Medulla oblongata (tissue), 1 donor: ENCODE results near the gene NABP1.

ENCODE experiments used
- DNase-seq: peaks from one replicate; pipeline ENCODE4 v3.0.0-alpha.2; 2015; ENCODE audit errors: extremely low spot score

Gene NABP1

DNA sequence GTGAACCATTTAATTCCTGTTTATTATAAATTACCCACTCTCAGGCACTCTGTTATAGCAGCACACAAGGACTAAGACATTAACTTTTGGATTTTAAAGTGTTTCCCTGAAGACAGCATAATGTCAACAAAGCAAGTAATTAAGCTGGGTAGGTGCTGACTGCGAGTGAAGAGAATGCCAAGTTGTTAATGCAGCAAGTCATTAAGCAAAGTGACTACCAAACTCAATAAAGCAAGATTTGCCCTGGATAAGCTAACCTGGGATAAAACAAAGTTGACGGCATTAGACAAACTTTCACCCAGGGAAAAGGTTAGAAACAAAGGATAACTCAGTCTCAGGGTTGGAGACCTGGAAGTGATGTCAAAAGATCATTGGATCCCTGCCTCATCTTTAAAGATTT lies 28.4 kb upstream of the NABP1 start:
- DNase-seq, result no peak

DNA sequence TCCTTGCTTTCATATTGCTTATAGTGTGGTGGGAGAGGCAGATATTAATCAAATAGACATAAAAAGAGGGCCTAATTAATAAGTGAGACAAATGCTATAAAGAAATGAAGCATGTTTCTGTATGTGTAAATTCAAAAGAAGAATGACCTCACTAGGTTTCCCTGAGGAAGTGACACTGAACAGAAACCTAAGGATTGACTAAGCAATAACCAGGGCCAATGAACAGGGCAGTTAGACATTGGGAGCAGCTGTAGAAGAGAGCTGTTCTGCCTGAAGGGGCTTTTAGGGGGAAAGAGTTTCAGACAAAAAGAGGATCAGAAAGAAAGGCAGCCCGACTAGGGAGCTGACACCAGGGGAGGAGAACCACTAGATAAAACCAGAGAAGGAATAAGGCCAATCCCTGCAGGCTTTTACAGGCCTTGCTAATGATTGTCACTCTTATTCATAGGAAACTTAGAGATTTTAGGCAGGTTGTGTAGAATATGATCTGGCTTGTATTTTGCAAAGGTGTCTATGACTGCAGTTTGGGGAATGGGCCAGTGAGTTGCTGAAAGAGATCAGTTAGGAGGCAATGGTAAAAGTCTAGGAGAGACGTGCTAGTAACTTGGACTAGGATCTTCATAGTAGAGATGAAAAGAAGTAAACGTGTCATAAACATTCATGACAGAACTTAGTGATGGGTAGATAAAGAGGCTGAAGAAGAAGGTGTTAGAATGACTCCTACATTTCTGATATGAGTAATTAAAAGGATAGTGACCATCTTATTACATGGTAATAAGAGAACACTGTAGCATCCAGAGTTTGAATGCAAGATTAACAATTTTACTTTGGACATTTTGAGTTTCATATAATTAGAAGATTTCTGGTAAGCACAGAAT lies 26.8 kb upstream of the NABP1 start:
- DNase-seq, result no peak

DNA sequence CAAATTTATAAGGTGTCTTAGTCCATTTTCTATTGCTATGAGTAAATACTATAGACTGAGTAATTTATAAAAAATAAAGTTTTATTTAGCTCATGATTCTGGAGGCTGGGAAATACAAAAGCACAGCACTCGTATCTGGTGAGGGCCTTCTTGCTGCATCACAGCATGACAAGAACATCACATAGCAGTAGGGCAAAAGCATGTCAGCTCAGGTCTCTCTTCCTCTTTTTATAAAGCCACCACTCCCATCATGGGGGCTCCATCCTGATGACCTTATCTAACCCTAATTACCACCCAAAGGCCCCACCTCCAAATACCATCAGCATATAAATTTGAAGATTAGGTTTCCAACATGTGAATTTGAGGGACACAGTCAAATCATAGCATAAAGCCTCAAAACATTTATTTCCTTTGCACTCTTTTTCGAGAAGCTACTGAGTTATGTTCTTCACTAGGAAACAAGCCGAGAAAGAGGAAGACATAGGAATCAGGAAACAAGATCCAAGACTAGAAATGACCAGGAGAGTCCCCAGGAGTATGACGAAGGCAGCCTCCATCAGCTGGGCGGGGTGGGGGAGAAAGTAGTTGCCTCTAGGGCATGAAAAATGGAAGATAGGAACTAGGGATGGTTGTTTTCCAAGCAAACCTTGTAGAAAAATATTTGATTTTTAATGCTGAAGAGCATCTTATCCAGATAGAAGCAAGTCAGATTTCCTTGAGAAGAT lies 24.1 kb upstream of the NABP1 start:
- no peak for DNase-seq

DNA sequence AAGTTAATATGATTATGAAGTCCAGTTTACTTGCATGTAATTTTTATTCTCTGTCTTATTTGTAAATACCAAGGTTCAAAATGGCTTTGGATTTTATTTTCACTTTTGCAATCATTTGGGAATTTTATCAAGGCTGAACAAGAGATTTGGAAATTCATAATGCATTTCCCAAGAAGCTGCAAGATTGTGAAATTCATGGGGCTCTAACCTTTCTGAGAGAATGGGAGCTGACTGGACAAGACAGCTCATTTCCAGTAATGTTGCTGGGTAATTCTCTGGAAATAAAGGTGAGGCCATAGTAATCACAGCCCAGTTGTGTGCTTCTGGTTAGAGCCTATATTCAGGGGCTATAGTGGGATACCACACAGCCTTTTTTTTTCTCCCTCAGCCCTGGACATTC lies 21.5 kb upstream of the NABP1 start:
- no peak for DNase-seq

DNA sequence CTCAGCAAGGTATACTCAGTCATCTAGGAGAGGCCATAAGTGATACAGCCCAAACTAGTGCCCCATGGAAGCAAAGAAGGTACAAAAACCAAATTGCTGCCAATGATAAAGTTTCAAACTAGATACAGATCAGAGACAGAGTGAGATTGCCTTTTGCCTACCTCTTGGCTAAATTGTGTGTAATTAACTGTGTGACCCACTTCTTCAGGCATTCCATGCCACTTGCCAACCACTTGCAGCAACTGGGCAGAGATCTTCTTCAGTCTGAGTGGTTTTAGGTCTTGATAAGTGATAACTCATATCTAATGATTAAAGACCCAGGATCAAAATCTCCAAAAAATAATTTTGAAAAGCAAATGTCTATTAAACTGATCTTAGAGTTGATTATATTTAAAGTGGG lies 21.1 kb upstream of the NABP1 start:
- DNase-seq, result no peak

DNA sequence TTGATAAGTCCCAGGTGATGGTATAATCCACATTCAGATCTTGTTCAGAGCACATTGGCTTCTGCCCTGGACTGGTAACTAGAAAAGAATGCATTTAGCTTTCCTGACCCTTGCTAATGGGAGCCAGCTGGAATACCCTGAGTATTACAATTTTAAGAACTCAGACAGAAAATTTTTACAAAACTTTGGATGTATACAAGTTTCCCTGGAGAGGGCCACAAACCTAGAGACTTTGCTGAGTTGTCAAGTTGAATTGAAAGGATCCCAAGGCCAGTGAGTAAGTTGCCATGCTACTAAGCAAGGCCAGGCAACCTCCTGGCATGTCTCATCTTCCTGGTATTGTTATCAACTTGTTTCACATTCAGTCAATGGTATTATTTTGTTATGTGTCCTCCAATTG lies 20.0 kb upstream of the NABP1 start:
- no peak for DNase-seq

DNA sequence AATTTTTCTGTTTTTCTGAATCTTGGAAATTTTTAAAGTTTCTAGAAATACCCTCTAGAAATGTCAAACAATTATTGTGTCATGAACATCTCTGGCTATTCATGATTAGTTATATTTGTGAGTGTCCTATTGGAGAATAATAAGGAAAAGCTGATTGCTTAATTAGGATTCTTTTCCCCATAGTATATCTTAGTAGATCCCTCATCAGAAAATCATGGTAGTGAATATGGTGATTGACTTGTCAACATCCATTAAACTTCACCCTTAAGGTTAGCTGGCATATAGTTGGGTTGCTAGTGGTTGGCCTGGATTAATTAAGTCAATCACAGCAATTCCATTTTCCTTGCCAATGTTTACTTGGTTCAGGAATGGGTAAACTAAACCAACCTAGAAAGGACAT lies 18.7 kb upstream of the NABP1 start:
- no peak for DNase-seq

DNA sequence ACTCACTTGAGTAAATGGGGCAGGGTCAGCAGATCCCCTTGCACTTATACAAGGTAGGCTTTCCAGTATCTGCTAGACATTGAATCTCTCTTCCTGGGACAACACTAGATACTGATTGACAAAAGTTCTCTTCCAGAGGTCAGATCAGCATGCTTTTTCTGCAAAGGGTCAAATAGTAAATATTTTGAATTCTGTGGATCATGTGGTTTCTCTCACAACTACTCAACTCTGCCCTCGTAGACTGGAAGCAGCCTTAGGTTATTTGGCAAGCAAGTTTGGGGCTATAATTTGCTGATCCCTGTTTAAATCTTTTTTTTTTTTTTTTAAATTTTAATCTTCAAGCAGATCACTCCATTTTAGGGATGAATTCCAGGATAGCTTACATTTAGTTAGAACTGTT lies 17.4 kb upstream of the NABP1 start:
- DNase-seq, result no peak

DNA sequence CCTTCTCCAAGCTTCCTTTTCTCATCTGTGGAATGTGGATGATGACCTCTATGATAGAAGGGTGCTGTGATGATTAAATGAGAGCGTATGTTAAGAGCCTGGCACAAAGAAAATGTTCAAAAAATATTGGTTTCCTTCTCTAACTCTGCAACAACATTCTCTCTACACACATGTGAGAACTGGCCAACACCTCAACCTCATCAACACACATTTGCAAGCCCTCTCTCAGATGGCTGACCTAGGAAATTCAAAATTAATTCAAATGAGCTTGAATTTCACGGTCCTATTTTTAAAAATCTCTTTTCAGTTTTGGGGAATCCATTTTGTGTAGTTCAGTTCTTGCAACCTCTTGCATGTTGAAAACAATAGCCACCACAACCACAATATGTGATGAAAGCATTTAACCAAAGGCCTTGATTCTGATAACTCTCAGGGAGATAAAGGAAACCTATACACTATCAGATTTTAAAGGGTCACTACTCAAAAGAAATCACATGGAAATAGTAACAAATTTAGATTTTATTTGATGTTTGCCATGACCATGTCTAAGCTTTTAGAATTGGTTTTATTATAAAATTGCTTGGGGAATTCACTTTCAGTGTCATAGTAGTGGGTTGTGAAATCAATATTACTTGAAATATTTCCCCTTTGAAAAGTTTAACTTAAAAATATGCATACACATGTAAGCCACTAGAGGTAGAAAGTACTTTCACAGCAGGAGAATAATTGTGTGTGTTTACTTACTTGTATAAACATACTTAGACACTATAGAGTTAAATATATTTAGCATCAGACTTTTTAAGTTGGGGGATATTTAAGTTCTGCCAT lies 16.6 kb upstream of the NABP1 start:
- no peak for DNase-seq

DNA sequence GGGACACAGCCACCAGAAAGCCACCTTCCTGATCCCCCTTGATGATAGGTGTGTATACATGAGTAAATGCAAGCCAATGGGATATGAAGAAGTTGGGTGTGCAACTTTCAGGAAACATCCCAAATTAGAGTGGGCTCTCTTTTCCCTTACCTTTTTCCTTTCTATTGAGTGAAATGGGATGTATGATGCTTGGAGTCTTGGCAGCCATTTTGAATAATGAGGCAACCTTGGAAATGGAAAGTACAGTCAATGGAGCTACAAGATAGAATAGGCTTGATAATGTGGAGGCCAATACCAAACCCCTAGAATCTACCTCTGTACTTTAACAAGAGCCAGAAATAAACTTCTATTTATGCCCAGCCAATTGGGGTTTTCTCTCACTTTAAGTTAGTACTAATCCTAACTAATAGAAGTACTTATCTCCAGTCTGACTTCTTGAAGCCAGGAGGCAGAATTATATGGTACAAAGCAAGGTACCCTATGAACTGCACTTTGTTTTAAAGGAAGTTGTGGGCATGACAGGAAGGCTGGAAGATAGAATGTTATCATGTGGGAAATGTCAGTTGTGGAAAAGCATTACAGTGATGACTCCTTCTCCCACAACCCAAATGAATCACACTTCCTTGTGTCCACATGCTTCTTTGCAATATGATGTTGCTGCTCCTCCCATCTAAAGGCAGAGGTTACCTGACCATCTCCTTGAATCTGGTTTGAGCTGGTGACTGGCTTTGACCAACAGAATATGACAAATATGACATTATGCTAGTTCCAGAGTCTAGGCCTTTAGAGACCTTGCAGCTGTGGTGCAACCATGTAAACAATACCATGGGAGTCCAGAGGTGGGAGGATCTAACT lies 12.9 kb upstream of the NABP1 start:
- no peak for DNase-seq

DNA sequence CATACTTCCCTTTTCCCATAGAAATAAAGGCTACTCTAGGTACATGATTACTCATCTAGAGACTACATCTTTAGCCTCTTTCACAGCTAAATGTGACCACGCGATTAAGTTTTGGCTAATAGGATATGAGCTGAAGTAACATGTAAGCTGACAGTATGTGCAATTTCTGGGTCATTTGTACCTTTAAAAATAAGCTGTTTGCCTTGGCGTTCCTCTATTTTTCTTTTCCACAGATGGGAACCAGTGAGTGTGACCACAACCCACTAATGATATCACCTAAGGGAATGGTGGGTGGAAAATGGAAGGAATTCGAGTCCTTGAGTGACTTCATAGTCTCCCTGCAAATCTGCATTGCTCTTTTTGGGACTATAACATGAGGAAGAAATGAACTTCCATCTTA lies 11.7 kb upstream of the NABP1 start:
- DNase-seq, result no peak

DNA sequence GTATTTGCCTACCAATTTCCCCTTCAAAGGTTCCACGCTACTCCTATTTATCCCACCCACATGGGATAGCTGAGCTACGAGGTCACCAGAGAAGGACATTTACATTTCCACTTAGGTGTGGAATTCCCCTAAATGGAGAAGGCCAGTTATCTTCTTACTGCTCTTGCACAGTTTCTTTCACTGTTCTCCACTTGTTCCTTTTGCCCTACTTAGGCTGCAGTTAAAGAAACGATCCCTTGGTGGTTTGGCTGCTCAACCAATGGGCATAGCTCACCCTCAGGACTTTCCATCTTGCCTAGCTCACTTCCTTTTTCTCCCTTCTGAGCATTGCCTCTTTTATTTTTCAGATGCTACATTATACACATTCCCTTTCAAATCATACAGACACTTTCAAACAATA lies 11.2 kb upstream of the NABP1 start:
- DNase-seq, result peak; percentile 63

DNA sequence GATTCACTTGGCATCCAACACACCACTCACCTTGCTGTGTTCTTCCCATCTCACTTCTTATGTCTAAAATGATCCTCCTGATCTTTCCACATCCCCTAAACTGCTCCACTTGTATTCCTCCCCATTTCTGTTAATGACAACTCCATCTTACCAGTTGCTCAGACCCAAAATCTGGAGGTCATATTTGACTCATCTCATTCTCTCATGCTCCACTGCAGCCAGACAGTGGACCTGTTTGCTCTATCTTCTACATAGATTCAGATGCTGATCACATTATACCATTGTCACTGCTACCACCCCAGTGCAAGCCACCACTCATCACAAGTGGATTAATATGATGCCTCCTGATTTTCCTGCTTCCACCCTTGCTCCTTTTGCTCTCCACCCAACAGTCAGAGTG lies 7.9 kb upstream of the NABP1 start:
- DNase-seq, result no peak

DNA sequence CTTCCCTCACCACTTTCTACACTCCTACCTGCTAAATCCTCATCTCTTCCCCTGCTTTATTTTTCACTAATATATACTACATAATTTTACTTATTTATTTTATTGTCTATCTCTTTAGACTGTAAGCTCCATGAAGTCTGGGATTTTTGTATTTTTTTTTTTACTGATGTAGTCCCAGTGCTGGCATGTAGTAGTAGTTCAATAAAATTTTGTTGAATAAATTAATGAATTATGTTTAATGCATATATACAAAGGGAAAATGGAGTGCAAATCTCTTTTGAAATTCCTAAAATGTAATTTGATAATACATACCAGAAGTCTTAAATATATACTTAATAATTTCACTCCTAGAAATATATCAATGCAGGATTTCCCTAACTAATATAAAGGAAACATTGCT lies 7.1 kb upstream of the NABP1 start:
- DNase-seq, result no peak

DNA sequence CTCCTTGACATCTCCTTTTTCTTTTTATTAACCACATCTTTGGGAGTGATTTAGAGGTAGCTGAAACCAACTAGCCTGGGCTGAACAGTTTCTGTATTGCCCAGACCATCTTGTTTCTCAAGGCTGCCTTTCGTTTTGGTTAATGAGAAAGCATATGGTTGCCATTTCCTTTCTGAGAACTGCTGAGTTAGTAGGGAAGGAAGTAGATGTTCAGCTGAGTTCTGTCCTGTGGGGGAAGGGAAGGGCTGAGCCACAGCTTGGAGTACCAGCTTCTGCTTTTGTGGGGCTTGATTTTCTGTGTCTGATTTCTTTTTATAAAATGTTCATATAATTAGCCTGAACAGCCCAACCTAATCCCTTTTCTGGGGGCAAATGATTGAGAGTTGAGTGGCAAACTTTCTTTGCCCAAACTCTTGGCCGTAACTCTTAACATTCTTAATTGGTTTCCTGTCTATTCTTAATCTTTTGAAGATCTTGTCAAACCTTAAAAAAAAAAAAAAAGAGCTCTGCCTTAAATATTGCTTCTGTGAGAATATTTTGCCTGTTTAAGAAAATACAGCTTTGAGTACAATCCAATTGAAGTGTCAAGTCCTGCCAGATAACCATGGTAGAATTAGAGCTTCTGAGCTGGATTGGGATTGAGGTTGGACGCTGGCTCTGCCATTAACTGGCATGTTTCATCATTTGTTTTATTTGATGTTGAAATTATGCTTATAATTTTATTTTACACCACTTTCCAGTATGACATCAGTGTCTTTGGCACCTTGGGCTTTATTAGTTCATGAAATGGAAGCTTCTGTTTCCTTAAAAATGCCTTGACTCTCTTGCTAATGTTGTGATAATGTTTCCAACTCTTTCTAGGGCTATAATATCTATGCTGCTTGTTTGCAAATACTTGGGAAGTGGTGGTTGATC lies 1.9 kb upstream of the NABP1 start:
- peak; percentile 80 for DNase-seq

DNA sequence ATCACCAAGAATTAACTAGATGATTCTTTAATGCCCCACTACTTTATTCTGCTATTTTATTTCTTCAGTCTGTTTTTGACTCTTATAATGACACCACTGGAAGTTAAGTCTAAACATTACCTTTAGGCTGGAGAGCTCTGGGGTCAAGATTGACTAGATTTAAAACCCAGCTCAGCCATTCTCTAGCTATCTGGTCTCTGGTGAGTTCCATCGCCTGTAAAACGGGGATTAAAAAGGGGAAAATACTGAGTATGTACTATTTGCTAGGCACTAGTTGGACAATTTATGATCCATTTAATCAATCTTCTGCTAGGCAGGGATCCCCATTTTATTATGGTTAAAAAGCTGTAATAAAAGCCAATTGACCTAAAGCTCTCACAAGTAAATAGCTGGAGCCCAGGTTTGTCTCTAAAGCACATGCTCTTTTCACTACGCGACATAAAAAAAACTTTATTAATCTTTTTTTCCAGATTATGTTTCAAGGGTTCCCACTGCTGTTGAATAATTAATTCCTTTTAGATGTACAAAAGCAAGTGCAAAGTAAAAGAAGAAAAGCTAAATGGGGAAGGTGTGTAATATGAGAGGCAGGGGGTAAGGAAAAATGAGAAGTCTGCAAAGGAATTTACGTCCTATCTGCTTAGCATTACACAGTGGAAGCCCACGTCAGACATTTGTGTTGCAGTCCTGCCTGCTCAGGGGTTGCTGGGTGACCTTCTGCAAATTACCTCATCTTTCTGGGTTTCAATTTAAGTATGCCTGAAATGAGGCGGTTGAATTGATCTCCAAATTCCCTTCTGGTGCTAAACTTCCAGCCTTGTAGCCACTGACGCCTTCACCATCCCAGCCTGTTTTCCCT lies 918 bp upstream of the NABP1 start:
- peak; percentile 63 for DNase-seq

DNA sequence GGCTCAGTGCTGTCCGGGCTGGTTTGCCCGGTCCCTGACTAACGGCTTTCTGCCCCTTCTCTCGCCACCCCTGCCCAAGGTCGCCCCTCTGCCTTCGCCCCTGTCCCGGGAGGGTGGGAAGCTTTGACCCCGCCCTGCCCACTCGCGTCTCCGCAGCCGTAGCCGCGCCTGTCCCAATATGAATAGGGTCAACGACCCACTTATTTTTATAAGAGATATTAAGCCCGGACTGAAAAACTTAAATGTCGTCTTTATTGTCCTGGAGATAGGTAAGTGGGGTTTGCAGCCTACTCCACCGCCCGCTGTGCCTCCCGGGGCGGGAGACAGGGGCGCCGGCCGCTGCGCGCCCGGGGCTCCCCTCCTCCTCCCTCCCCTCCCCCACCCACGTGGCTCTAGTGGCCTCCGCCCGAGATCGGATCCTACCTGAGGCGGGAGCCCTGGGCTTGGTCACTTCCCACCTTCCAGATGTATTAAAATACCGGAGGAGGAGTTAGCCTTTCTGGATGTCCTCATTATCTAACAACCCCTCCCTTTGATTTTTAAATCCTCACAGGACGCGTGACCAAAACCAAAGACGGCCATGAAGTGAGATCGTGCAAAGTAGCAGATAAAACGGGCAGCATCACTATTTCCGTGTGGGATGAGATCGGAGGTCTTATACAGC lies 633 bp downstream of the NABP1 start:
- peak; percentile 46 for DNase-seq

DNA sequence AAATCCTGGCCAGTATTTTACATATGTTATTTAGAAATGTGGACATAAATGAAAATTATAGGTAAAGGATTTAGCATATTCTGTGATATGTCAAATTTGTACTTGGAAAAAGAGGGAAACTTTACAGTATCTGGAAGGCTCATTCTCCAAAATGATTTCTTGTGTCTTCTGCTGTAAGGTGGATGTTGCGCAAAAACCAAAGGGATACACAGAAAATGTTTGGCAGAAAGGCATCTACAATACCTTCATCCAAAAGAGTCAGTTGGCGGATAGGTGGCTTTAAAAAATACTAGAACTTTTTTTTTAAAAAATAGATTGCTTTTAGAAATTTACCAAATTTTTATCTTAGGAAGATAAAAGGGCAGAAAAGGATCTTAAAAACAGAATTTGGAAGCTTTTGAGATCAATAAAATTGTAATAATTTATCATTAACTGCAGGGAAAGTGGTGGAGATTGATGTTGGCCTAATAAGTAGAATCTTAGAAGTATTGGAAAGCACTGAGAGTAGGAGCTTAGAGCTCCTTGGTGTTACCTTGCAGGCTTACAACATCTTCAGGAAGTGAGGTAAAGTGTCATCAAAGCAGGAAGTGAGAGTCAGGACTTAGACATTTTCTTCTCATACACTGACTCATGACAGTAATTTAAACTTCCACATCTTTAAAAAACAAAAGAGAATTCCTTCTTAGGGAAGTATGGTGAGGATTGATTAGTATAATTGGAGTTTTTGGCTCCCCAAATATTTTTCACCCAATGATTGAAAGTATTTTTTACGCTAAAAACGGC lies 2.1 kb downstream of the NABP1 start:
- DNase-seq, result peak; percentile 50
